GM23338 (cell line): ENCODE measurements around the gene YY1AP1. TPM values are rescaled to one million over a fixed set of nuclear protein-coding genes. Genes with fewer than 3 reads are reported as not detected.

ENCODE experiments used
- ATAC-seq: fragments of 200-7000 bp; cut with Tn5 transposase; 3 replicates; pipeline ENCODE4 v1.9.1; 2020
- DNase-seq: peaks from one replicate; pipeline ENCODE4 v3.0.0-alpha.2; 2015; ENCODE audit warnings: low spot score
- H2AFZ ChIP-seq: fragments of 200-600 bp; sonication (generic); 2 replicates; pipeline ENCODE4 v1.8.0; 2016; ENCODE audit warnings: antibody characterized with exemption, mild to moderate bottlenecking, moderate library complexity
- H3F3A ChIP-seq: fragments of 200-600 bp; sonication (generic); replicated peaks from 2 replicates; pipeline ENCODE4 v1.8.0; 2017; ENCODE audit warnings: antibody characterized with exemption, mixed run types, low read depth
- H3K27ac ChIP-seq: fragments of 200-600 bp; sonication (generic); 2 replicates; pipeline ENCODE4 v1.6.1; 2016; ENCODE audit warnings: low read depth
- H3K27me3 ChIP-seq: fragments of 200-600 bp; sonication (generic); 2 replicates; pipeline ENCODE4 v1.8.0; 2016; ENCODE audit warnings: mild to moderate bottlenecking, mixed run types, moderate library complexity; ENCODE audit not compliant: insufficient read depth
- H3K36me3 ChIP-seq: fragments of 200-600 bp; sonication (generic); 2 replicates; pipeline ENCODE4 v1.8.0; 2016; ENCODE audit warnings: mild to moderate bottlenecking; ENCODE audit not compliant: insufficient read depth
- H3K4me1 ChIP-seq: fragments of 200-600 bp; sonication (generic); 2 replicates; pipeline ENCODE4 v1.8.0; 2016; ENCODE audit warnings: mild to moderate bottlenecking, moderate library complexity; ENCODE audit not compliant: insufficient read depth
- H3K4me2 ChIP-seq: fragments of 200-600 bp; sonication (generic); 2 replicates; pipeline ENCODE4 v1.7.1; 2017; ENCODE audit warnings: mixed run types
- H3K4me3 ChIP-seq: fragments of 200-600 bp; sonication (generic); 2 replicates; pipeline ENCODE4 v1.6.1; 2016; ENCODE audit warnings: mixed run types
- H3K79me2 ChIP-seq: fragments of 200-600 bp; sonication (generic); replicated peaks from 2 replicates; pipeline ENCODE4 v1.8.0; 2017; ENCODE audit warnings: mild to moderate bottlenecking; ENCODE audit not compliant: insufficient read depth
- H3K9me2 ChIP-seq: fragments of 200-600 bp; sonication (generic); 2 replicates; pipeline ENCODE4 v1.8.0; 2017; ENCODE audit not compliant: insufficient read depth
- H4K20me1 ChIP-seq: fragments of 200-600 bp; sonication (generic); replicated peaks from 2 replicates; pipeline ENCODE4 v1.8.0; 2017; ENCODE audit warnings: mild to moderate bottlenecking; ENCODE audit not compliant: insufficient read depth
- H3K27ac Mint-ChIP-seq: 2 replicates; pipeline ENCODE4 v1.8.0; 2020; ENCODE audit warnings: inconsistent platforms, mild to moderate bottlenecking, moderate library complexity, mixed read lengths
- H3K27me3 Mint-ChIP-seq: 3 replicates; pipeline ENCODE4 v1.8.0; 2022; ENCODE audit warnings: low read depth, mild to moderate bottlenecking, moderate library complexity, mixed read lengths, inconsistent platforms; ENCODE audit not compliant: insufficient read depth, poor library complexity
- H3K36me3 Mint-ChIP-seq: 3 replicates; pipeline ENCODE4 v1.8.0; 2021; ENCODE audit warnings: low read depth, mild to moderate bottlenecking, inconsistent platforms, moderate library complexity, mixed read lengths
- H3K4me1 Mint-ChIP-seq: 3 replicates; pipeline ENCODE4 v1.8.0; 2020; ENCODE audit warnings: mild to moderate bottlenecking, inconsistent platforms, mixed read lengths
- H3K4me3 Mint-ChIP-seq: 3 replicates; pipeline ENCODE4 v1.8.0; 2021; ENCODE audit warnings: moderate library complexity, mild to moderate bottlenecking, inconsistent platforms, mixed read lengths
- H3K9me3 Mint-ChIP-seq: 3 replicates; pipeline ENCODE4 v1.8.0; 2020; ENCODE audit warnings: moderate library complexity, mild to moderate bottlenecking, inconsistent platforms, mixed read lengths
- CREB1 ChIP-seq: fragments of 250-450 bp; sonication (Bioruptor Pico); IDR thresholded peaks from 2 replicates; pipeline ENCODE4 v1.5.0; 2020; ENCODE audit warnings: low read depth, mild to moderate bottlenecking, moderate library complexity
- CTCF ChIP-seq, 2 experiments: fragments of 200-600 bp in 1 of 2; sonication (generic) in 1 of 2; conservative IDR thresholded peaks; 2 replicates each; pipeline versions ENCODE4 v1.5.1 to v1.6.1; 2016 to 2017; ENCODE audit warnings: antibody characterized with exemption in 2 of 2, low read depth in 2 of 2, mild to moderate bottlenecking in 2 of 2, moderate library complexity in 1 of 2
- ETS1 ChIP-seq: IDR thresholded peaks from 2 replicates; pipeline ENCODE4 v1.6.1; 2016; ENCODE audit warnings: antibody characterized with exemption
- EZH2 ChIP-seq: fragments of 200-600 bp; sonication (generic); IDR thresholded peaks from one replicate; pipeline ENCODE4 v1.8.0; 2017; ENCODE audit warnings: antibody characterized with exemption, mild to moderate bottlenecking, low read depth; ENCODE audit not compliant: unreplicated experiment
- EZH2phosphoT487 ChIP-seq: fragments of 200-600 bp; sonication (generic); IDR thresholded peaks from one replicate; pipeline ENCODE4 v1.8.1; 2018; ENCODE audit warnings: antibody characterized with exemption; ENCODE audit not compliant: unreplicated experiment
- JUNB ChIP-seq: IDR thresholded peaks from one replicate; pipeline ENCODE4 v1.6.1; 2016; ENCODE audit warnings: antibody characterized with exemption; ENCODE audit not compliant: unreplicated experiment
- NANOG ChIP-seq: IDR thresholded peaks from 2 replicates; pipeline ENCODE4 v1.6.1; 2016; ENCODE audit warnings: antibody characterized with exemption, borderline replicate concordance
- POLR2AphosphoS5 ChIP-seq: IDR thresholded peaks from 2 replicates; pipeline ENCODE4 v1.6.1; 2016; ENCODE audit warnings: antibody characterized with exemption, low read depth
- REST ChIP-seq: IDR thresholded peaks from one replicate; pipeline ENCODE4 v1.6.1; 2018; ENCODE audit warnings: antibody characterized with exemption; ENCODE audit not compliant: unreplicated experiment
- STAT1 ChIP-seq: IDR thresholded peaks from one replicate; pipeline ENCODE4 v1.6.1; 2016; ENCODE audit warnings: antibody characterized with exemption; ENCODE audit not compliant: unreplicated experiment
- ZNF114 ChIP-seq: fragments of 250-450 bp; sonication (Bioruptor Pico); IDR thresholded peaks from 2 replicates; pipeline ENCODE4 v1.5.0; 2020; ENCODE audit warnings: mild to moderate bottlenecking, moderate library complexity
- ZNF331 ChIP-seq: fragments of 250-450 bp; sonication (Bioruptor Pico); IDR thresholded peaks from 2 replicates; pipeline ENCODE4 v1.5.0; 2020; ENCODE audit warnings: low read depth, mild to moderate bottlenecking, moderate library complexity
- ZNF462 ChIP-seq: fragments of 250-450 bp; sonication (Bioruptor Pico); IDR thresholded peaks from 2 replicates; pipeline ENCODE4 v1.5.0; 2020; ENCODE audit warnings: mild to moderate bottlenecking, moderate library complexity
- polyA plus RNA-seq: library from polyadenylated mRNA; unstranded; fragments of >200 nt; fragmentation: Nextera tagmentation; extraction: Ambion mirVana; gene quantifications from 2 replicates; pipeline ENCODE4 v1.2.1, GENCODE V29; 2016
- total RNA-seq: library from RNA; depleted of rRNA; stranded (reverse); fragments of >200 nt; shearing (Covaris generic); gene quantifications from 2 replicates; pipeline ENCODE4 v1.2.3, GENCODE V29; 2014

The YY1AP1 gene
- total and polyA plus RNA-seq, 2 experiments from 2014 or later: 21.2 to 66.5 TPM

GRCh38 chr1:155695608-155696007, 7.0 kb upstream of the YY1AP1 start:
- no peaks in the 10 kb centered on the region; the same call in 1 of the 2 replicates for H3F3A ChIP-seq
- no peak overlapping the region for H3K4me3 ChIP-seq
- no peak for TF ChIP-seq ZNF462 (CRISPR knock-in tag)
- no peak for TF ChIP-seq EZH2
- no peak for TF ChIP-seq STAT1
- no peak for TF ChIP-seq CREB1
- TF ChIP-seq ZNF331: no peak
- TF ChIP-seq REST: no peak
- no peak for TF ChIP-seq CTCF (conservative IDR thresholded peaks at IDR 0.05; ENCODE audit: low read depth in 2 of 2)
- no peak for TF ChIP-seq JUNB
- TF ChIP-seq NANOG: no peak
- no peak for TF ChIP-seq EZH2phosphoT487
- no peak for TF ChIP-seq POLR2AphosphoS5
- no peak for TF ChIP-seq ETS1
- no peak for TF ChIP-seq ZNF114
- H3K4me1 ChIP-seq: peaks cover 26% of the 10 kb centered on the region
- Mint-ChIP-seq H3K27me3 (peaks cover under 1% of the 10 kb centered on the region), H3K27ac (no peak overlapping the region), H3K4me1 (peaks cover 41% of the 10 kb centered on the region), H3K4me3 (no peak overlapping the region), H3K9me3 (peaks cover 32% of the 10 kb centered on the region), H3K36me3 (peaks cover 68% of the 10 kb centered on the region)
- H4K20me1 ChIP-seq: peaks cover 7% of the 10 kb centered on the region
- DNase-seq: no peak
- H3K36me3 ChIP-seq: peaks cover 16% of the 10 kb centered on the region; the same call in 1 of the 2 replicates
- H3K27me3 ChIP-seq: no peaks in the 10 kb centered on the region
- no peak overlapping the region for H3K27ac ChIP-seq
- H2AFZ ChIP-seq: no peak overlapping the region
- ATAC-seq: no peak
- H3K4me2 ChIP-seq: no peak overlapping the region
- no peaks in the 10 kb centered on the region for H3K9me2 ChIP-seq
- peaks cover 99% of the 10 kb centered on the region for H3K79me2 ChIP-seq
